Anterior cingulate cortex (tissue), 58 donors: Measurements from ENCODE around the gene RAB17.

Experiments
- DNase-seq, 58 donors: peaks; one replicate each; lab custom pipeline; 2025; lab: John Stamatoyannopoulos, UW

The RAB17 gene

GRCh38 chr2:237546040-237546875 is 44.3 kb downstream of the RAB17 start:
- DNase-seq: no peak

- no peak for DNase-seq
Observed at GRCh38 chr2:237542001-237542704, 48.4 kb downstream of the RAB17 start.

DNA sequence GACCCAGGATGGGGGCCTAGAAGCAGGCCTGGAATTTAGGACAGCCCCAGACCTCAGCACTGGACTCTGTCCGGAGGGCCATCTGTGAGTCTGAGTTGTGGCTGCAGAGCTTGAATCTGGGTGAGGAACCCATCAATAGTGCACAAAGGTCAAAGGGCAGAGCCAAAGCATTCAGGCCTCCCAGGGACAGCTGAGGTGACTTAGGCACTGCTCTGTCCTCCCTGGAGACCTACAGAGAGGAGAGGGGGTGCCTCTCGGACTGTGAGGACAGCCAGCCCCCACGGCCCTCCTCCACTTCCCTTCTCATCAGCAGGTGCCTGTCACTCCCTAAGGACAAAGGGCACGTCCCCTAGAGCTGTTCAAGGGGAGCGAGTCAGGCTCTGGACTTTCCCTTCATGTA is 49.3 kb downstream of the RAB17 start:
- DNase-seq: no peak

DNA sequence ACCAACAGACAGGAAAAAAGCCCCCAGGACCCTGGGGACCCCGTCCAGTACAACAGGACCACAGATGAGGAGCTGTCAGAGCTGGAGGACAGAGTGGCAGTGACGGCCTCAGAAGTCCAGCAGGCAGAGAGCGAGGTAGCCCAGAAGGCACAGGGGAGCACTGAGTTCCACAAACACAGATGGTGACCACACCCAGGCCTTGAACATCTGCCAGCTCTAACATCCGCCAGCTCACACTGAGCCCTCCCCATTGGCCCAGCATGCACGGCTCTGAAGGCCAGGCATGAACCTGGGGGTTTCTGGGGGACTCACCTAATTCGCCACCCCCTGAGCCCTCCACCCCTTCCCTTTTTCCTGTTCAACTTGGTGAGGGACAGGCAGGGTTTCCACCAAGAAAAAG is 49.7 kb downstream of the RAB17 start:
- no peak for DNase-seq

DNA sequence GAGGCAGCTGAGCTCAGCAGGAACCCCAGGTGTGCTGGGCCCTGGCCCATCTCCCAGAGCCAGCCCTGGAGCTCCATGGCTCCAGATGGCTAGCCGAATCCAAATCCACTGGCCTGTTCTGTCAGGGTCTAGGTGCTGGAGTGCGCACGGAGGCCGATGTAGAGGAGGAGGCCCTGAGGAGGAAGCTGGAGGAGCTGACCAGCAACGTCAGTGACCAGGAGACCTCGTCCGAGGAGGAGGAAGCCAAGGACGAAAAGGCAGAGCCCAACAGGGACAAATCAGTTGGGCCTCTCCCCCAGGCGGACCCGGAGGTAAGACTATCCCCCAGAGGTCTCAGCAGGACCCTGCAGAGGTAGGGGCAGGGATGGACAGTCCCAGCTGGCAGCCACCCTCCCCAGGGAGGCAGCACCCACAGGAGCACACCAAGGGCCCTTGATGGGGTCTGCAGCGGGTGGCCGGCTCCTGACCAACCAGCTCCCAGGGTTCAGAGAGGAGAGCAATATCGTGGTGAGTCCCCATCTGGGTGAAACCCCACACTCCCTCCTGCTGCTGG is 50.2 kb downstream of the RAB17 start:
- no peak for DNase-seq

- DNase-seq: no peak
Observed at GRCh38 chr2:237539681-237540080, 50.9 kb downstream of the RAB17 start.

- no peak for DNase-seq
Observed at GRCh38 chr2:237538901-237539300, 51.6 kb downstream of the RAB17 start.

DNA sequence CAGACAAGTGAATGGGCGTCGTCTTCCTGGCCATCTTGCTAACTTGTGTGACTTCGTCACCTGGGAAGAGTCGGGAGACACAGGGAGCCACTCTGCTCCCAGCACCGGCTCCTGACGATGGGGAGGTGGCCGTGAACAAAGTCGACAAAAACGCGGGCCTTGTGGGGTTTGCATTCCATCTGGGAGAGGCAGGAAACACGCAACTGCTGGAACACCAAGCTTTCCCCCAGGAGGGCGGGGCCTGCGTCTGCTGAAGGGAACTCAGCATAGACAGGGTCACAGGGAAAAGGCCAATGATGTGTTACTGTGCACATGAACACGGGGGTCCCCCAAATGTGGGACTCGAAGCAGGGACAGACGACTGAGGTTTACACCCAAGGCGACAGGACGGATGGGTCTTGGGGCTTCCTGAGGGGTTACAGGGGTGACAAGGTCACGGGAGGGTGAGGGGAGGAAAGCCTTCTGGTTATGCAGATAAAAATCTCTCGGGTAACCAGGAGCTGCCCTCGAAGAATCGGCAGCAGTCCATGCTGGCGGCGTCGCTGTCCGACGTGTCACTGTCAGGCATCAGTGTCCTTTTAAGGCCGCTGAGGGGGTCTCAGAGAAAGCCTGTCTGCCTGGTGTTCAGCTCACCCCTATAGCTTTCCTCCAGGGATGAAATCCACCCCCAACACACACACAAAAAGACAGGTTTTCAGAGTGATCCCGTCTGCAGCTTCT is 52.4 kb downstream of the RAB17 start:
- no peak for DNase-seq

DNA sequence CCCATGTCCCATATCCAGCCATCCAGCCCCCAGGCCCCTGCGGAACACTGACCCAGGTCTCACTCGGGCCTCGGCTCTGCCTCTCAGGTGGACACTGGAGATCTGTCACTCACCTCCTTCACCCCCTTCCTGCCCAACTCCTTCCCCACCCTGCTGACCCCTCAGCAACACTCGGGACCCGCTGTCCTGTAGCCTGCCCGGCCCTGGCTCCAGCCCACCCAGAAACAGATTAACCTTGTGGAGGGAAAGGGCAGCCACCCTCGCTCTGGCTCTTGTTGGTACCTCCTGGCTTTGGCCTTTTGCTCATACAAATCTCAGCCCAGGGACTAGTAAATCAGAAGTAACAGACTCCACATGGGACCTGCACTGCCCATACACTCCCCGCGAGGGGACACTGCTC is 53.9 kb downstream of the RAB17 start:
- no peak for DNase-seq

DNA sequence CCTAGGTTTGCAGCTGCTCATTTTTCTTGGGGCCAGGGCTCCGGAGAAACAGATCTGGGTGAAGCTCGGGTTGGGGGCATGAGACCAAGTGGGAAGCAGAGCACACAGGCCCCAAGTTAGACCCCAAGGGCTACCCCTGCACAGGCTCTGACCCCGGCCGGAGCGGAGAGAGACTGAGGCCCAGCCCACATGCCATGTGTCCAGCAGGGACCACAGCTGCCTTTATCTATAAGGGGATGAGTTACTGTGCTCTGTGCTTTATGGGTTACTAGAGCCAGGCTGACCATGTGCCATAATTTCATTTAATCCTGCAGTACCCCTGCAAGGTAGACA is 54.5 kb downstream of the RAB17 start:
- DNase-seq: no peak

- DNase-seq: no peak
Observed at GRCh38 chr2:237535385-237536082, 55.0 kb downstream of the RAB17 start.

- DNase-seq: no peak
Observed at GRCh38 chr2:237534380-237534779, 56.2 kb downstream of the RAB17 start.

DNA sequence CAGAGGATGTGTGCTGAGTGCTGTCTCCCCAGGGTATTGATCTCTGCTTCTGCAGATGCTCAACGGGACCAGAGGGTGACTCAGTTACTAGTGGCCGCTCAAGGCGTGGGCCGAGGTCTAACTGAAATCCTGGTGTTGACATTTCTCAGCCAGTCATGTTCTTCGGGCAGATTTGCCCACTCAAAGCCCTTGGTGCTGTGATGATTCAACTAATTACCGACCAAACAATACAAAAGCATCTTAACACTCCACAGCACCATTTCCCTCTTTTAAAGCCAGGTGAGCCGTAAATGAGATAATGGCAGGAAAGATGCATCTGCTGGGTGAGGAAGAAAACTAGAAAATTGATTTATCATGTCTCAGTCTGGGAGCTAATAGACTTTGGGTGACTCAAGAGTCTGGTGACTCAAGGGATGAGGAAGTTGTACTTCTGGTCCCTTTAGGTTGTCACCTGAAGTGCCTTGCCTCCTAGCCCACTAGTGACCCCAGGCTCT is 56.8 kb downstream of the RAB17 start:
- DNase-seq: no peak

- no peak for DNase-seq
Observed at GRCh38 chr2:237532160-237532559, 58.4 kb downstream of the RAB17 start.

- no peak for DNase-seq
Observed at GRCh38 chr2:237530472-237531433, 59.8 kb downstream of the RAB17 start.

GRCh38 chr2:237529452-237530402 is 60.8 kb downstream of the RAB17 start:
- peak in 4 of 58 donors; percentile 7 to 28 (median 8) for DNase-seq

DNA sequence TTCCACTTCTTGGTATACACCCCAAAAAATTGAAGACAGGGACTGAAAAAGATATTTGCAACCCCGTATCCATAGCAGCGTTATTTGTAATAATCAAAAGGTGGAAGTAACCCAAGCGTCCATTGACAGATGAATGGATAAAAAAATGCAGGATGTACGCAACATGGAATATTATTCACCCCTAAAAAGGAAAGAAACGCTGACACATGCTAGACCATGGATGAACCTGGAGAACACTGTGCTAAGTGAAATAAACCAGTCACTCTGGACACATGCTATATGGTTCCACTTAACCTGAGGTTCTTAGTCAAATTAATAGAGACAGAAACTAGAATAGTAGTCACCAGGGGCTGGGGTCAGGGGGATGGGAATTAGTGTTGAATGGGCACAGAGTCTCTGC is 62.8 kb downstream of the RAB17 start:
- no peak for DNase-seq

GRCh38 chr2:237527233-237527632 is 63.3 kb downstream of the RAB17 start:
- DNase-seq: no peak
